HFF-Myc (cell line): ENCODE data around the gene REX1BD.
A peak's percentile ranks its signal among the peaks of the same experiment; 100 is the strongest.
"Not testable (repeated sequence)": the region's sequence is repeated elsewhere in the genome, so short reads cannot be mapped to it uniquely, and the experiment has no call there.

Experiments
- DNase-seq: peaks from one replicate; pipeline ENCODE4 v3.0.0-alpha.2; 2011; ENCODE audit warnings: low read depth; ENCODE audit errors: extremely low read depth
- H3K4me3 ChIP-seq: replicated peaks from 2 replicates; pipeline ENCODE4 v1.5.1; 2011; ENCODE audit warnings: low read depth, mild to moderate bottlenecking, control low read depth, low read length
- CTCF ChIP-seq: IDR thresholded peaks from 2 replicates; pipeline ENCODE4 v1.5.1; 2012; ENCODE audit warnings: mild to moderate bottlenecking, low read depth, low read length, control low read depth; ENCODE audit errors: missing control alignments

The REX1BD gene

GRCh38 chr19:18588611-18589379, at the start of gene REX1BD:
Gene REX1BD, plus strand, starts transcription at chr19:18588798. Its CDS starts 4 bp downstream, at chr19:18588802.
- peak within 1 kb of the TSS; percentile 80 for H3K4me3 ChIP-seq
- no peak for DNase-seq
- TF ChIP-seq CTCF: peak; percentile 88

- no peak overlapping the region for H3K4me3 ChIP-seq
- TF ChIP-seq CTCF: no peak
- no peak for DNase-seq
These were observed 49.2 kb upstream of the REX1BD start for GRCh38 chr19:18539372-18539771.

DNA sequence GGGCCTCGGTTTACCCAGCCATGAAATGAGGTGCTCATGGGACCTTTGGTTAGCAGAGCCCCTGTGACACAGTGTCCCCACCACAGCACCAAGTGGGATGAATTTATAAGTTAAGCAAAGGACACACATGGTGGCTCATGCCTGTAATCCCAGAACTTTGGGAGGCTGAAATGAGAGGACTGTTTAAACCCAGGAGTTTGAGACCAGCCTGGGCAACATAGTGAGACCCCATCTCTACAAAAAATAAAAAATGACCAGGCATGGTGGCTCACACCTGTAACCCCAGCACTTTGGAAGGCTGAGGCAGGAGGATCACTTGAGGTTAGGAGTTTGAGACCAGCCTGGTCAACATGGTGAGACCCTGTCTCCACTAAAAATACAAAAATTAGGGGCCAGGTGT, 48.4 kb upstream of the REX1BD start:
- not testable (repeated sequence) for DNase-seq, H3K4me3 ChIP-seq

- no peak overlapping the region for H3K4me3 ChIP-seq
- no peak for TF ChIP-seq CTCF
- DNase-seq: no peak
These were observed 47.2 kb upstream of the REX1BD start for GRCh38 chr19:18541258-18541991.

DNA sequence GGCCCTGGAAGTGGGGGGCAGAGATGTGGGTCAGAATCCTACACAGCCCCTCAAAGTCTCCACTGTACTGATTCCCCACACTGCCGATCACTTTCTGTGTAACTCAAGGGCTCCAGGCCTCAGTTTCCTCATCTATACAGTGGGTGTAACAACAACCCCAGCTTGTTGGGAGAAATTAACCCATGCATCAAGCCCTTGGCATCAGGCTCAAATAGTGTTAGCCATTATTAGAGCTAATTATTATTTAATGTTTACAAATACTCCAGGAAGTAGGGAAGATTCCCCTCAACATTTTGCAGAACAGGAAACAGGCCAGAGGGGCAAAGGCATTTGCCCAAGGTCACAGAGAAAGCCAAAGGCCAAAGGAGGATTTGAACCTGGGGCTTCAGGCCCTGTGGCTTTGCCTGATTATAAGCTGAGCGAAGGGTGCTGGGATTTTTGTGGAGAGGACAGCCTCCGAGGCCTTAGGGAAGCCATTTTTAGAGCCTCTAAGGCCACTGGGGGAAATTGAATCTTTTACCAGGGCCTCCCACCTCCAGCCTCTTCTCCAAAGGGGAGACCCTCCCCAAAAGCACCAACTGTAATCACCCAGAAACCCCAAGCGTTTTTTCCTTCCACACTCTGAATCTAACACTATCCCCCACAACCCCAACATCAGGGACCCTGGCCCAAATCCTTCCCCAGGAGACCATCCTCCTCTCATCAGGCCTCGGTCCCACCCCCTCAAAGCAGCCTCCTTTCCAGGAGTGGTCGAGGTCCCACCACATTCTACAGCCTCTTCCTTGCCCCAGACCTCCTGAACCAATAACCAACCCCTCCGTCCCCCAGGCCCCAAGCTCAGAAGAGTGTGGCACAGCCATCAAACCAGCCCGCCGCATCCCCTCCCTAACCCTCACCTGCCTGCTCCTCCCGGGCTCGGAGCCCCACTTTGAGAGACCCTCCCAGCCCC, 46.3 kb upstream of the REX1BD start:
- H3K4me3 ChIP-seq: peak overlapping the region; percentile 57
- TF ChIP-seq CTCF: no peak
- DNase-seq: no peak

- no peak for TF ChIP-seq CTCF
- peak within 1 kb of the TSS; percentile 57 for H3K4me3 ChIP-seq
- DNase-seq: no peak
These were observed 45.4 kb upstream of the REX1BD start, which contains the start of gene FKBP8 for GRCh38 chr19:18542941-18543813. Gene FKBP8, minus strand, starts transcription at chr19:18543573. Its CDS starts 1,603 bp downstream, at chr19:18541970.
